Left kidney (tissue), 2 donors: ENCODE results near the gene WDR75. TPM values are rescaled to one million over a fixed set of nuclear protein-coding genes. Genes with fewer than 3 reads are reported as not detected.
"Not testable (repeated sequence)": the region's sequence is repeated elsewhere in the genome, so short reads cannot be mapped to it uniquely, and the experiment has no call there.

Experiments used
- DNase-seq: peaks from one replicate; pipeline ENCODE4 v3.0.0-alpha.2; 2013
- polyA plus RNA-seq: library from polyadenylated mRNA; unstranded; fragments of 120-200 nt; gene quantifications from one replicate; pipeline ENCODE4 v1.2.1, GENCODE V29; 2013; ENCODE audit not compliant: insufficient read length

Gene WDR75
- polyA plus RNA-seq, 1 donor, result 62.3 TPM

DNA sequence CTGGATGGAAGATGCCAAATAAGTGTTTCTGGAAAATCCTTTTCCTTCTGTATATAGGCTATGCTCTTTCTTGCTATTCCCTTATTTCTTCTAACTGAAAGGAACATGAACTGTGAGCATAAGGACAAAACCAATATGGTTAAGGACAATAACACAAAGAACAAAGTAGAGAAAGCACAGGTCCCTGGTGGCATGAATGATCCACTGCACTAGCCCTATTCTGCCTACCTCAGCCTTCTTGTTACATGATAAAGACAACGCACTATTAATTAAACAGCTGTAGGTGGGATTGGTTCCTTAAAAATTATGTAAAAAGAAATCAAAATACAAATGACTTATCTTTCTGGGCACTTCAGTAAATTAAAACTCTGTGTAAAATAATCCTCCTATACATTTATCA lies 1.9 kb upstream of the WDR75 start:
- DNase-seq, result no peak

DNA sequence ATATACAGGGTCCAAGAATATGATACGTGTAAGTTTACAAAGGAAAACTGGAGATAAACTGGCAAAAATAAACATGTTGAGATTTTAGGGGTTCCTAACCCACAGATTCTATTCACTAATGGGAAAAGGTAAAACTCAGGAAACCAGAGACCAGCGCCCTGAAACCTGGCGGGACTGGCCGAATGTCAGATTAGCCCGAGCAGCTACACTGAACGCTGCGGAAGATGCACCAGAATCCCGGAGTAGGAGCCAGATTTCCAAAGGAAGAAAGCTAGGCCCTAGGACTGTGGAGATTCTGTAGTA lies 679 bp upstream of the WDR75 start:
- no peak for DNase-seq

DNA sequence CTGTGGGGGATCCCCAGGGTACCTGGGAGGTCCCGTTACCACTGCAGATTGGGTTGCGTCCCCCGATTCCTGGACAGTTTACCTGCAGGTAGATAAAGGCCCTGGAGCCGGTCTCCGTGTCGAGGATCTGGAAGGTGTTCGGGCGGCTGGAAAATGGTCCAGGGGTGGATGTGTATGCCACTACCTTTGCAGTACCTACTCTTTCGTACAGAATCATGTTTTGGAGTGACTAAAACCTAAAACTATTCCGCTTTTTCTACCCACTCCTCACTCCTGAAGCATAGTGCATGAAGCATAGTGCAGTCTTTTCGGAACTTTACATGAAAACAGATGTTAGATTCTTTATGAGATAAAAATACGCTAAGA lies 418 bp downstream of the WDR75 start:
- no peak for DNase-seq

DNA sequence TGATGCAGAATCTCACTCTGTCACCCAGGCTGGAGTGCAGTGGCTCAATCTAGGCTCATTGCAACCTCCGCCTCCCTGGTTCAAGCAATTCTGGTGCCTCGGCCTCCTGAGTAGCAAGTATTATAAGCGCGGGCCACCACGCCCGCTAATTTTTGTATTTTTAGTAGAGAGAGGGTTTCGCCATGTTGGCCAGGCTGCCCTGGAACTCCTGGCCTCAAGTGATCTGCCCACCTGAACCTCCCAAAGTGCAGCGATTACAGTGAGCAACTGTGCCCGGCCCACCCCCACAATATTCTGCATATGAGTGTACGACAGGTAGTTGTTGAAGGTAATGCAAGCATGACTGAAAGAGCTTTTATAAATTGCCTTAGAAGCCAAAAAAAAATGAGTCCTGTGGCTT lies 1.2 kb downstream of the WDR75 start:
- no peak for DNase-seq

DNA sequence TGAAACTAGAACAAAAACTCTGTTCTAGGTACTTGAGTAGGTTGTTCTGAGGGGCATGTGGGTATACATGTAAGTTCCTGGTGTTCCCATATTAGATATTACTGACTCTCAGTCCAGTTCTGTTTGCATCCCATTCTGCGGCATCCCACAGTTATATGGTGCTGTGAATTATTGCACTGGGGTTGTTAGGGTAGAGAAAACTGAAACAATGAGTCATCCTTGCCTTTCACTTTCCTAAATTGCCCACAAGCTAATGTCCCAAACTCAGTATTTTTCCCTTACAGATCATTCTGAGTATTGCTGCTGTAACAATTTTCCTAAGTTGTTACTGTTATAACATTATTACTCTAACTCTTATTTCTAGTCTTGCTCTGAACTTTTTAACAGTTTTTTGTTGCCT lies 3.0 kb downstream of the WDR75 start:
- DNase-seq, result no peak

DNA sequence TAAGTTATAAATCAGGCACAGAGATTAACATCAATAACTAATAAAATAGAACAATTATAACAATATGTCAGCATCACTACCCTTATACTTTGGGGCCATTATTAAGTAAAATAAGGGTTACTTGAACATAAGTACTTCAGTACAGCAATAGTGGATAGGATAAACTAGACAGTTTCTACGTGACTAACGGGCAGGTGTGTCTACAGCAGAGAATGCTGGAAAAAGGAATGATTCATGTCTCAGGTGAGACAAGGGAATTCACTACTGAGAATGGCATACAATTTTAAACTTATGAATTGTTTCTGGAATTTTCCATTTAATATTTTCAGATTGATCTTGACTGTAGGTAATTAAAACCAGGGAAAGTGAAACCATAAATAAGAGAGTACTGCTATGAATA lies 5.5 kb downstream of the WDR75 start:
- DNase-seq, result no peak

DNA sequence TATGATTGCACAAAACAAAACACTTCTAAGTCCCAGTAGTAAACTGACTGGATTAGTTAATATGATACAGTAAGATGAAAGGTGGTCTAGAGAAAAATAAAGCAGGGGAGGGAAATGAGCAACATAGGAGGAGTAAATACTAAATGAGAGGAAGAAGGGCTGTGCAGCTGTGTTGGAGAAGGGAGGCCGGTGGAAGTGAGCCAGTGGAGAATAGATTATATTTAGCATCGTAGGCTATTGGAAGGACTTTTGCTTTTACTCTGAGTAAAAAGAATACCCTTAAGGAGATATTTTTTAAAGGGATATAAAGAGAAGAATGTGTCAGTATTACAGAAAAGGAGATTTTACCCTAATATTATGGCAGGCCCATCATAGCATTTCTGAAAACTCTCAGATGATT lies 12.7 kb downstream of the WDR75 start:
- DNase-seq, result no peak

DNA sequence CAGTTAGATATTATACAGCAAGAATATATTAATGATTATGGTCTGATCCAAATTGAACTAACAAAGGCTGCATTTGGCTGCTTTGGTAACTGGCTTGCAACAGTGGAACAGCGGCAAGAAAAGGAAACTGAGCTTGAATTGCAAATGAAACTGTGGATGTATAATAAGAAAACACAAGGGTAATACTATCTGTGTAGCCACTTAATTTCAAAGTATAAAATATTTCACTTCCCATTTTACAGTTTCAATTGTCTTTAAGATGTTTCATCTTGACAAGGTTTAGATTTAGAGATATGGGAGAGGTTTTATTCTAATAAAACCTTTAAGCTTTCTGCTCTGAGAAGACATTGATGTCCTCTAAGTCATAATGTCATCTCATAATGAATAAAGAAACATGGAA lies 23.8 kb downstream of the WDR75 start:
- DNase-seq, result no peak

DNA sequence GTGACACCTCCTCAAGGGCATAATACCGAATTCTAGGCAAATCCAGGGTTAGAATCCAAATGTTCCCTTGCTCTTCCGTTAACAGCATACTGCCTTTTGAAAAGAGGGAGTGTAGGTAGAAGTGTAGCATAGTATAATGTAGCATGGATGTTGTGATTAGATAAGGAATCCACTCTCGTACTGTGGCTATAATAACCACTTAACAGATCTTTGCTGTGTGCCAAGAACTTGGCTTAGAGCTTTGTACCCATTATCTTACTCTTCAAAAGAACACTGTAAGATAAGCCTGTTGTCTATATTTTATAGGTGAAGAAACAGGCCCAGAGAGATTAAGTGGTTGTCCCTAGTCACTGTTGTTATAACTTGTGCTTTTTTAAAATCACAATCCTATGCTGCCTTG lies 24.2 kb downstream of the WDR75 start:
- no peak for DNase-seq

DNA sequence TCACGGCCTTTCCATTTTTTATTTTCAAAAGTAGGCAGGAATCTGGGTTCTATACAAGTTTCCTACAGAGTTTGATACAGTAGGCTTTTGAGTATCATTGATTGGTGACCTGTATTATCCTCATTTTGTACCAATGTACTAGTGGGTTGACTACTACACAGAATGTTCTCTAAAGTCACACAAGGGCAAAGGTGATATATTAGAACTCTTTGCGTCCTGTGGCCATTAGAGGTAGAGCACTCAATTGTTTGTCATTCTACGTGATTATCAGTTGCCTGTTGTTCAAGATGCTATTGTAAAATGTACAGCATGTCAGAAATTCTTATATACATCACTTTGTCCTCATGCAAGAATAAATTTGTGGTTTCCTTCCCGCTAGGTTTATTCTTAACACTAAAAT lies 24.8 kb downstream of the WDR75 start:
- no peak for DNase-seq

DNA sequence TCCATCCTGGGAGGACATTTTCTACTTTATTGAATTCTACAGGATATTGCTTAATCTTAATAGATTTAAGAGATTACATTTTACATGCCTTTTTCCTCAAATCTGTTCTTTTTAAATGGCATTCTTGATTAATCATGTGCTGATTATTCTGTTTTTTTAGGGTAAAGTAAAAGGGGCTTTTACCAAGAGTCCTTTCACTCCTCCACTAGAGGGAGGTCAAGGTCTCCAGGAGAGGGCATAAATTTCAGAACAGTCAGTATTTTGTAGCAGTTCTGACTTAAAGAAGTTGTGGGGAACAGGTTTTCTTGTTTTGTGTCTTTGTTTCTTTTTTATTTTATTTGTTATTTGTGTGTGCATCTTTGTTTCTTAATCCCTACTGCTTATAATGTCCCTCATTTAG lies 25.4 kb downstream of the WDR75 start:
- DNase-seq, result peak; percentile 15

DNA sequence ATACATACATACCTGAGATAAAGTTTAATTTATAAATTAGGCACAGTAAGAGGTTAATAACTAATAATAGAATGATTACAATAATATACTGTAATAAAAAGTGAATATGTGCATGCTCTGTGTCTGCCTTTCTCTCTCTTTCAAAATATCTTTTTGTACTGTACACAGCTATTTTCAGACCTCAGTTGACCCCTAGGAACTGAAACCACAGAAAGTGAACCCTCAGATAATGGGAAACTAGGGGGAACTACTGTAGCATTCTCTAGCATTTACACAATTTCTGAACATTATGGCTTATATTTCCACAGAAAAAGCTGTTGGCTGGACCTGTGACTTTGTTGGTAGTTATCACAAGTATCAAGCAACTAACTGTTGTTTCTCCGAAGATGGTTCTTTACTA lies 25.9 kb downstream of the WDR75 start:
- DNase-seq, result no peak

DNA sequence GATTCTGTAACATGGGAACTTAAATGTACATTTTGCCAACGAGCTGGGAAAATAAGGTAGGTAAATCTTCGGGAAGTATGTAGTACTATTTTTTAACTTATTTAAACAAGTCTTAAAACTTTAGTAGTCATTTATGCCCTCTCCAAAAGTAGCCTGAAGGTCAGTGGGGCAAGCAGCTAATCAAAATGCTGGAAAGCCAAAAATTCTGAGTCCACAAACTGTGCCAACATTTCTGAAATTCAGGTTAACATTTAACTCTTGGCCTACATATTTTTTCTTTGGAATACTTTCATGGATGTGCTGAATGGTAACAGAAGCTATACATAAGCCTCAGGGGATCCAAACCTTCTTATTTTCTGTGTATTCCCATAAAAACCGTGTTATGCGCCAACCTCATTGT lies 26.3 kb downstream of the WDR75 start:
- DNase-seq, result no peak

DNA sequence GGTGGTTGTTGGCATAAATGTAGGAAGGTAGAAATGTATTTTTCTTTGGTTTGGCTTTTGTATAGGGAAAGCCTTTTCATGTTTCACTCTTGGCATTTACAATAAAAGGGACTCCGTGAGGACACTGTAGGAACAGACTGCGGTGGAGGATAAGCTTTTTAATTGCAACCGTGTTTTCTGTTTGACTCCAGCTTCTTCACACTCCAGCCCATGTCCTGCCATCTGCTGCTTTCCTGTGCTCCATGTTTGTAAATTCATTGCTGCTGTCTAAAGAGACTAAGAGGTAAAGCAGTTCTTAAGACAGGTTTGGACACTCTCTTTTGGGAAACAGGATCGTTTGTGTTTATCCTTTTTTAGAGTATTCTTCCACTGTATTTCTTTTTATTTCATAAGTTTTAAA lies 33.3 kb downstream of the WDR75 start:
- DNase-seq, result no peak

DNA sequence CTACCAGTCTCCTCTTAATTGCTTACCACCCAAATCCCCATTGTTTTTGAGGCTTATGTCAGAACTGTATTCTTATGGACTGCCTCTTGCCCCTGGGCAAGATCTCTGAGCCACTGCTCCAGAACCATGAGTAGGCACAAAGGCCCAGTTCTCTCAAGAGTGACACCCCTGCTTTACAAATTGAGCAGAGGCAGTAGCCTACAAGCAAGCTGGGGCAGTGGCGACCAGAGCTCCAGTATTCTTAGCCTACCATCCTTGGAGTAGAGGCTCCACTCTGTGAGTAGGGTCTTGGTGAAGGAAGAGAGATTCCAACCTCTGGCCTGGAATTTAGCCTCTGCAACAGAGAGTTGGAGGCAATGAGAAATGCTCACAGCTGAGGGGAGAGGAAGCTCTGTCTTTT lies 36.5 kb downstream of the WDR75 start:
- DNase-seq, result no peak

DNA sequence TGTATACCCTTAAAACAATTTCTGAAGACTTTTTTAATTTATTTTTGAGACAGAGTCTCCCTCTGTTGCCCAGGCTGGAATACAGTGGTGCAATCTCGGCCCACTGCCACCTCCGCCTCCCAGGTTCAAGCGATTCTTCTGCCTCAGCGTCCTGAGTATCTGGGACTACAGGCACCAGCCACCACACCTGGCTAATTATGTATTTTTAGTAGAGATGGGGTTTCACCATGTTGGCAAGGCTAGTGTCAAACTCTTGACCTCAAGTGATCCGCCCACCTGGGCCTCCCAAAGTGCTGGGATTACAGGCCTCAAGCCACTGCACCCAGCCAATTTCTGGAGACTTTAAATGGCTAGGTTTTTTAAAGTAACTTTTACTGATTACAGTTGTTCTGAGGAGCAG lies 37.0 kb downstream of the WDR75 start:
- not testable (repeated sequence) for DNase-seq

DNA sequence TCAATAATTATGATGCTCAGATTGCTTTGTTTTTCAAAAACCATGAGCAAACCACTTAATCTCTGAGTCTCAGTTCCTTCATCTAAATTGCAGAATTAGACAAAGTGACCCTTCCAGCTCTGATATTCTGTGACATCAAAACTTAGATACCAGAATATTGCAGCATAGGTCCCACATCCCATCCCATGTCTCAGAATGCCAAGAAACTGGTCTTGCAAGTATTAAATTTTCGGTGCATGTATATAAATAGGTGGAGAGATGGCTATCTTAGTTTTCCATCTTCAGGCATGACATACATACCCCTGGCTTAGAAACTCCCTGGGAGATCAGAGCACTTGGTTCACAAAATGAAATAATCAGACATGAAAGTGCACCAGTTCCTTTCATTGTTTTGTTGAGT lies 39.8 kb downstream of the WDR75 start:
- DNase-seq, result no peak

DNA sequence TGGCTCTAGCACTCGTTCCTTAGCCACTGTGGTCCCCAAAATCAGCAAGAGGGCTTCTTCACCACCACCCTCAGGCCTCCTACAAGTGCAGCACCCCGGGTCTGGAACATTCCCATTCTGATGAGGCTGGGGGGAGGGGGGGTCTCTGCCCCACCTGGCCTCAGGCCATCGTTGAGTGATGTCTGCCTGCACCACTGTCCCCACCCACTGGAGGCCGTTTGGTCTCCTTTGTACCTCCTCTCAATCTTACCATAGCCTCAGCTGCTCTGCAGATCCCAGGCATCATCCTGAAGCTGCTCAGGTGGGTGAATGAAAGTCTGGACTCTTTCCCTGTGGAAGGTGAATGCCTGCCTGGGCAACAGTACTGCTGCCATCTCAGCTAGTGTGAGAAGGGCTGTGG lies 42.3 kb downstream of the WDR75 start:
- no peak for DNase-seq

DNA sequence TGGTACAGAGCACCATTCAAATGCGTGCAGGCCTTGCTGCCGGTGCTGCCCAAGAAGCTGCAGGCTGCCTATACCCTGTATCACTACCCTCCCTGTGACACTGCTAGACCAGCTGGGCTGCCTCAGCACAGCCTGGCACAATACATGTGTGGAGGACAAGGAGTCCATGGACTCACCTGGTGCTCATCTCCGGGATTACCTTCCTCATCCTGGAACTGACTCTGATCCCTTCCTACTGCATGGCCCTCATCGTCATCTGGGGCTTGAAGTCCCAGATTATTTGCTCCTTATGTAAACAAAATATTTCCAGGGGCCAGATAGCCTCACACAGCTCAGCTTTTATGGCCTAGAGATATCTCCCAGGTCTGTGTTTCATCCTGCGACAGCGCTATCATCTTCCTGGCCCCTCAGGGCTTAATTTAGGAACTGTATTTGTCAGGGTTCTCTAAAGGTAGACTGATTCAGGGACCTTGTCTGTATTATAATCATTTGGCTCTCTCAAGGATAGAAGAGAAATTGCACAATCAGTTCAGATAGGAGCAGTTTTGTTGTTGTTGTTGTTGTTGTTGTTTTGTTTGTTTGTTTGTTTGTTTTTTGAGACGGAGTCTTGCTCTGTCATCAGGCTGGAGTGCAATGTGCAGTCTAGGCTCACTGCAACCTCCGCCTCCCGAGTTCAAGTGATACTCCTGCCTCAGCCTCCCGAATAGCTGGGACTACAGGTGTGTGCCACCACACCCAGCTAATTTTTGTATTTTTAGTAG lies 42.9 kb downstream of the WDR75 start:
- no peak for DNase-seq

DNA sequence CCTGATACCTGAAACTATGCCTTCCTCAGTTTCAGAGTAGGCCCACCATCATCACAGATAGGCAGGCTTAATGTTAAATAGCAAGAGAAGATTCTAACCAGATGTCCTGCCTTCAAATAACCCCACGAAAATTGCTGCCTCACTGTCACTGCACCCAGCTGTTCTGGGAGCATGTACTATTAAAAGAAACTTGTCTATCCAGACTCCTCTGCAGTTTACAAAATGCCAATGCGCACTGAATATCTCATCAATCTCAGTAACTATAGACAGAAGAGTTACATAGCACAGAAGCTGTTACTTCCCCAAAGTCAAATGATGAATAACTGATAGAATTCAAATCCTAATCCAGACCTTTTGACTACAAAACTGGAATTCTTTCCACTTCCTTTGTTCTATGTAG lies 43.9 kb downstream of the WDR75 start:
- DNase-seq, result no peak

DNA sequence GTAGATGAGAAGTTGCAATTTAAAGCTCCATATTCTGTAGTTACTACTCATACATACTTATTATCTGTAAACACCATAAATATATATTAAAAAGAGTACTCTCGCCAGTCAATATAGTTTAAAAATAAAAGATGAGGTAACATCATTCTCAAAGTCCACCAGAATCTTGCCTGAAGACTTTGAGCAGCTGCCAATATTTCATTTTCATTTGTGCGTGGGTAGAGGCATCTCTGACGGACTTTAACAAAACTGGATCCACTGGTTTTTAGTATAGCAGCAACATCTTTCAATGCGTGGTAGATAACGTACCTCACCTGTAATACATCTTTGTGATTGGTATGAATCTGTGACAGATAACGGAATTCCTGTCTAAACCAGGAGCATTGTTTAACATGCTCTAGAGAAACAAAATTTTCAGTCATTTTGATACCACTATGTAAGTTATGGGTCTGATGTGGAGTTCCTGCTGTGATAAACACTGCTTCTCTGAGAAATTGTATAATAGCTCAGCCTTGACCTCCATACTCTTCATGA lies 45.0 kb downstream of the WDR75 start:
- DNase-seq, result no peak

DNA sequence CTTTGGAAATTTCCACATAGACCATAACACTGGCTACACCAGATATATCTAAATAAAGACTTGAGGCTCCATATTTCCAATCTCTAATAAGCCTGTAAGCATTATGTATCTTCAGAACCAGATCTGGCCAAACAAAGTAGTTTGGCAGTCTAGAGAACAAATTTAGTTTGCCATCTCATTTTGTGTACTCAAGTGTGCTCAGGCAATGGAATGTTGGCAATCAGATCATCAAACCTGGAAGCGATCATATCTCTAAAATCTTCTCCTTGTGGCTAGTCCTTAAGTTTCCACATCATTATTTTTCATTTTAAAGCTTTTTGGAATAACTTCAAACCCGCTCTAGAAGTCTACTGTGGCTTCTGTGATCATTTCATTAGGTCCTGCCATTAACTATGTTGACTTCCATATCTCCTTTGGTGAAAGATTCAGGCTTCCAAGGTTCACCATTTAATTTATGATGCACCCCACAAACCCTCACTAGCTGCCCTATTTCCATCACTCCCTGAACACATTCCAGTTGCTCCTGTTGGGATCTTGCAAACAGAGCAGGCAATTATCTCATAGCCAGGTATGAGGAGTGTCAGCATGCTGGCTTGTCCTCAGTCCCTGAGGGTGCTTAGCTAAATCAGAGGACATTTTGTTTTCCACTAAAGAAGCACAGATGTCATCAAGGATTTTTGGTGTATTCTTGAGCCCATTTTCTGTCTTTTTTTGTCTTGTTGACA lies 46.2 kb downstream of the WDR75 start:
- no peak for DNase-seq

DNA sequence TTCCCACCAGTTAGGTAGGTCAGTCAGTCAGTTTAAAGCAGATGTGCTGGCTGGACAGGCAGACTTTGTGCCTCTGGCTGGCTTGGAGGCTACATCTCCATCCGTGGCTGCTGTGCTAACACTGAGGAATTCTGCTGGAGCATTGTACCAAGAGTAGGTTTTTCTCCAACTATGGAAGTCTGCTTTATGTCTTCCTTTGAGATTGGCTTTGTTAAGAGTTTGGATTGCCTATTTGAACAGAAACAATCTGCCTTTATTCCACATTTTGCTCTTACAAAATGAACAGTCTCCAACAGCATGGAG lies 46.7 kb downstream of the WDR75 start:
- no peak for DNase-seq

DNA sequence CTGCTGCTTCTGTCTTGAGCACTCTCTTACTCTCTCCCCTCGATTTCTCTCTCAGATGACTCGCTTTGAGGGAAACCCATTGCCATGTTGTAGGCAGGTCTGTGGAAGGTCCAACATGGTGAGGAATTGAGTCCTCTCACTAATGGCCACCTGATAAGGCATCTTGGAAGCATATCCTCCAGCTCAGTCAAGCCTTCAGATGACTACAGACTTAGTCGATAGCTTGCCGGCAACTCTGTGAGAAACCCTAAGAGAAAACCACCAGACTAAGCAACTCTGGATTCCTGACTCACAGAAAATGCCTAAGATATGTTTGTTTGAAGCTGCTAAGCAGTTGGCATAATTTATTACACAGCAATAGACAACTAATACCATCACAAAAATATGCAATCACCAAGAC lies 51.2 kb downstream of the WDR75 start:
- no peak for DNase-seq
